GM21423 (cell line): ENCODE data around the gene SUCLA2.
"Not testable (repeated sequence)": the region's sequence is repeated elsewhere in the genome, so short reads cannot be mapped to it uniquely, and the experiment has no call there.

Experiments used
- ATAC-seq: cut with Tn5 transposase; IDR thresholded peaks from one replicate; pipeline ENCODE4 v1.9.1; 2021; ENCODE audit warnings: mild to moderate bottlenecking, moderate library complexity; ENCODE audit not compliant: unreplicated experiment

The SUCLA2 gene

GRCh38 chr13:47997384-47997783 lies 3.7 kb downstream of the SUCLA2 start:
- ATAC-seq, result no peak

- ATAC-seq, result no peak
Observed at GRCh38 chr13:47991859-47992258, 9.2 kb downstream of the SUCLA2 start.

GRCh38 chr13:47990920-47991466 lies 10.1 kb downstream of the SUCLA2 start:
- ATAC-seq, result no peak

GRCh38 chr13:47990427-47990826 lies 10.6 kb downstream of the SUCLA2 start:
- ATAC-seq, result no peak

- no peak for ATAC-seq
Observed at GRCh38 chr13:47983070-47983469, 18.0 kb downstream of the SUCLA2 start.

GRCh38 chr13:47976325-47976724 lies 24.7 kb downstream of the SUCLA2 start:
- ATAC-seq, result no peak

GRCh38 chr13:47964863-47965262 lies 36.2 kb downstream of the SUCLA2 start:
- no peak for ATAC-seq

- no peak for ATAC-seq
Observed at GRCh38 chr13:47962237-47962636, 38.8 kb downstream of the SUCLA2 start.

GRCh38 chr13:47959468-47960247 lies 41.4 kb downstream of the SUCLA2 start:
- no peak for ATAC-seq

- ATAC-seq, result no peak
Observed at GRCh38 chr13:47957073-47957472, 44.0 kb downstream of the SUCLA2 start.

GRCh38 chr13:47955836-47956235 lies 45.2 kb downstream of the SUCLA2 start:
- ATAC-seq, result no peak

GRCh38 chr13:47949799-47950198 lies 51.3 kb downstream of the SUCLA2 start:
- ATAC-seq, result no peak

GRCh38 chr13:47945738-47946137 lies 55.3 kb downstream of the SUCLA2 start:
- ATAC-seq, result no peak

- ATAC-seq, result not testable (repeated sequence)
Observed at GRCh38 chr13:47945146-47945545, 55.9 kb downstream of the SUCLA2 start.

- no peak for ATAC-seq
Observed at GRCh38 chr13:47934371-47934770, 66.7 kb downstream of the SUCLA2 start.

GRCh38 chr13:47932950-47933923 lies 67.8 kb downstream of the SUCLA2 start:
- ATAC-seq, result no peak

- no peak for ATAC-seq
Observed at GRCh38 chr13:47930649-47931165, 70.4 kb downstream of the SUCLA2 start.

GRCh38 chr13:47929156-47929555 lies 71.9 kb downstream of the SUCLA2 start:
- ATAC-seq, result no peak

- no peak for ATAC-seq
Observed at GRCh38 chr13:47917022-47917574, 84.0 kb downstream of the SUCLA2 start.

GRCh38 chr13:47908197-47908902 lies 92.7 kb downstream of the SUCLA2 start:
- ATAC-seq, result no peak
